Fibroblast of lung (primary cell): ENCODE data around the gene SH2D3C. TPM values are rescaled to one million over a fixed set of nuclear protein-coding genes. Genes with fewer than 3 reads are reported as not detected.

ENCODE experiments used
- DNase-seq, 2 donors: peaks; one replicate each; pipeline versions ENCODE4 v3.0.0 to v3.0.0-alpha.2; 2010; ENCODE audit warnings: low read depth in 2 of 2
- H2AFZ ChIP-seq: 2 replicates; pipeline ENCODE4 v1.5.1; 2012; ENCODE audit warnings: low read length, control low read depth, inconsistent platforms
- H3K27ac ChIP-seq: 2 replicates; pipeline ENCODE4 v1.5.1; 2011; ENCODE audit warnings: low read length, control low read depth; ENCODE audit not compliant: insufficient read depth
- H3K27me3 ChIP-seq: 2 replicates; pipeline ENCODE4 v1.5.1; 2011; ENCODE audit warnings: mild to moderate bottlenecking, low read length; ENCODE audit not compliant: control insufficient read depth, insufficient read depth
- H3K36me3 ChIP-seq: 2 replicates; pipeline ENCODE4 v1.5.1; 2011; ENCODE audit warnings: low read length; ENCODE audit not compliant: control insufficient read depth, insufficient read depth
- H3K4me1 ChIP-seq: 2 replicates; pipeline ENCODE4 v1.5.1; 2011; ENCODE audit warnings: low read length; ENCODE audit not compliant: control insufficient read depth, insufficient read depth; ENCODE audit errors: extremely low read depth
- H3K4me2 ChIP-seq: 2 replicates; pipeline ENCODE4 v1.5.1; 2011; ENCODE audit warnings: low read length, control low read depth; ENCODE audit not compliant: insufficient read depth; ENCODE audit errors: extremely low read depth
- H3K4me3 ChIP-seq, 4 experiments: fragments of 200-600 bp in 1 of 4; sonication (generic) in 1 of 4; replicated peaks in 1 of 4; 2 replicates each; pipeline ENCODE4 v1.5.1; 2011 to 2016; ENCODE audit warnings: low read length in 4 of 4, low read depth in 3 of 4, mild to moderate bottlenecking in 3 of 4, control low read depth in 2 of 4, inconsistent platforms in 1 of 4, mixed read lengths in 1 of 4; ENCODE audit not compliant: insufficient read depth in 1 of 4; ENCODE audit errors: control extremely low read depth in 1 of 4
- H3K79me2 ChIP-seq: 2 replicates; pipeline ENCODE4 v1.5.1; 2012; ENCODE audit warnings: mild to moderate bottlenecking, low read length, inconsistent platforms; ENCODE audit not compliant: control insufficient read depth, insufficient read depth
- H3K9ac ChIP-seq: 2 replicates; pipeline ENCODE4 v1.5.1; 2011; ENCODE audit warnings: mild to moderate bottlenecking, low read length, control low read depth; ENCODE audit not compliant: insufficient read depth
- H3K9me3 ChIP-seq: 2 replicates; pipeline ENCODE4 v1.5.1; 2012; ENCODE audit warnings: low read depth, low read length; ENCODE audit not compliant: control insufficient read depth, insufficient read depth
- H4K20me1 ChIP-seq: 2 replicates; pipeline ENCODE4 v1.5.1; 2011; ENCODE audit warnings: low read length; ENCODE audit not compliant: control insufficient read depth, insufficient read depth; ENCODE audit errors: extremely low read depth
- CTCF ChIP-seq, 2 donors: IDR thresholded peaks in 1 of 2; conservative IDR thresholded peaks in 1 of 2; 1 replicate in 1 of 2; 2 replicates in 1 of 2; pipeline ENCODE4 v1.5.1; 2011 to 2012; ENCODE audit warnings: low read length in 2 of 2, control low read depth in 1 of 2, inconsistent platforms in 1 of 2, low read depth in 1 of 2, mild to moderate bottlenecking in 1 of 2
- EZH2 ChIP-seq: IDR thresholded peaks from 2 replicates; pipeline ENCODE4 v1.5.1; 2012; ENCODE audit warnings: low read length, control low read depth, mild to moderate bottlenecking; ENCODE audit errors: missing control alignments
- polyA plus RNA-seq, 2 donors: library from polyadenylated mRNA; depleted of rRNA in 1 of 2; stranded (reverse) in 1 of 2; unstranded in 1 of 2; fragments of >200 nt; gene quantifications; 2 replicates each; pipeline ENCODE4 v1.2.1, GENCODE V29; 2011 to 2012; ENCODE audit warnings: missing spikeins in 1 of 2
- total RNA-seq: library from RNA; depleted of rRNA; stranded (reverse); fragments of >200 nt; gene quantifications from 2 replicates; pipeline ENCODE4 v1.2.1, GENCODE V29; 2014

The SH2D3C gene
- total and polyA plus RNA-seq, 2 donors (not counting 1 experiment from before 2014, with no cell fraction given) = 1.2 TPM; not detected in 1

- H4K20me1 ChIP-seq = no peaks in the 10 kb centered on the region
- DNase-seq = no peak
- H3K27ac ChIP-seq = no peak overlapping the region
Measured at GRCh38 chr9:127762111-127762676, 16.3 kb downstream of the SH2D3C start.

GRCh38 chr9:127761491-127761956 lies 16.9 kb downstream of the SH2D3C start:
- Histone ChIP-seq H3K27ac (no peak overlapping the region), H3K9ac (no peak overlapping the region)

More at GRCh38 chr9:127762111-127762676, 16.3 kb downstream of the SH2D3C start:
- Histone ChIP-seq H3K27me3 (peaks cover 10% of the 10 kb centered on the region), H3K4me2 (no peak overlapping the region), H3K79me2 (no peaks in the 10 kb centered on the region), H3K9me3 (no peaks in the 10 kb centered on the region), H3K4me3 (no peak overlapping the region), H3K36me3 (no peaks in the 10 kb centered on the region), H3K4me1 (peaks cover under 1% of the 10 kb centered on the region), H3K9ac (no peak overlapping the region), H2AFZ (no peak overlapping the region)
- TF ChIP-seq CTCF (conservative IDR thresholded peaks at IDR 0.05 in 1 of 2, IDR thresholded peaks at IDR 0.05 in 1 of 2; ENCODE audit: low read depth in 1 of 2, low read length in 2 of 2) (no peak), EZH2 (no peak)

GRCh38 chr9:127761061-127761460 lies 17.4 kb downstream of the SH2D3C start:
- no peaks in the 10 kb centered on the region for H3K36me3 ChIP-seq
- no peak overlapping the region for H3K9ac ChIP-seq
- H3K4me3 ChIP-seq = no peak overlapping the region
- no peaks in the 10 kb centered on the region for H3K79me2 ChIP-seq
- no peak overlapping the region for H3K4me2 ChIP-seq
- no peak overlapping the region for H3K27ac ChIP-seq
- no peak overlapping the region for H2AFZ ChIP-seq
- H3K4me1 ChIP-seq = no peaks in the 10 kb centered on the region
- DNase-seq = no peak
- H4K20me1 ChIP-seq = no peaks in the 10 kb centered on the region
- peaks cover 10% of the 10 kb centered on the region for H3K27me3 ChIP-seq
- H3K9me3 ChIP-seq = no peaks in the 10 kb centered on the region
- TF ChIP-seq CTCF (conservative IDR thresholded peaks at IDR 0.05 in 1 of 2, IDR thresholded peaks at IDR 0.05 in 1 of 2; ENCODE audit: low read depth in 1 of 2, low read length in 2 of 2) (no peak), EZH2 (no peak)

More at GRCh38 chr9:127761491-127761956, 16.9 kb downstream of the SH2D3C start:
- no peak overlapping the region for H3K4me2 ChIP-seq
- no peak overlapping the region for H2AFZ ChIP-seq
- no peak overlapping the region for H3K4me3 ChIP-seq
- peaks cover 10% of the 10 kb centered on the region for H3K27me3 ChIP-seq
- H3K9me3 ChIP-seq = no peaks in the 10 kb centered on the region
- no peaks in the 10 kb centered on the region for H4K20me1 ChIP-seq
- H3K4me1 ChIP-seq = no peaks in the 10 kb centered on the region
- TF ChIP-seq EZH2 (no peak), CTCF (conservative IDR thresholded peaks at IDR 0.05 in 1 of 2, IDR thresholded peaks at IDR 0.05 in 1 of 2; ENCODE audit: low read depth in 1 of 2, low read length in 2 of 2) (no peak)
- DNase-seq = no peak
- no peaks in the 10 kb centered on the region for H3K36me3 ChIP-seq
- no peaks in the 10 kb centered on the region for H3K79me2 ChIP-seq
